H9 (cell line): ENCODE data around the gene CNIH2. TPM values are rescaled to one million over a fixed set of nuclear protein-coding genes. Genes with fewer than 3 reads are reported as not detected.

Source experiments
- DNase-seq: peaks from one replicate; pipeline ENCODE4 v3.0.0-alpha.2; 2017
- H2AFZ ChIP-seq: one replicate; pipeline ENCODE4 v1.6.1; 2013; ENCODE audit warnings: mild to moderate bottlenecking, low read length, control low read depth, moderate library complexity
- H2AK5ac ChIP-seq: 2 replicates; pipeline ENCODE4 v1.6.1; 2013; ENCODE audit warnings: low read length, control low read depth, mixed read lengths; ENCODE audit not compliant: insufficient read length
- H2BK120ac ChIP-seq: one replicate; pipeline ENCODE4 v1.6.1; 2013; ENCODE audit warnings: low read depth, mild to moderate bottlenecking, low read length, control low read depth, inconsistent platforms; ENCODE audit not compliant: poor library complexity, severe bottlenecking
- H2BK12ac ChIP-seq: 2 replicates; pipeline ENCODE4 v1.6.1; 2013; ENCODE audit warnings: low read length, control low read depth, mixed read lengths, low read depth; ENCODE audit not compliant: insufficient read length
- H2BK15ac ChIP-seq: 2 replicates; pipeline ENCODE4 v1.6.1; 2013; ENCODE audit warnings: low read depth, low read length, control low read depth
- H2BK20ac ChIP-seq: one replicate; pipeline ENCODE4 v1.6.1; 2013; ENCODE audit warnings: low read depth, mild to moderate bottlenecking, low read length, control low read depth, inconsistent platforms; ENCODE audit not compliant: poor library complexity, severe bottlenecking
- H2BK5ac ChIP-seq: 2 replicates; pipeline ENCODE4 v1.6.1; 2013; ENCODE audit warnings: low read length, control low read depth, mixed read lengths; ENCODE audit not compliant: insufficient read length
- H3K14ac ChIP-seq: 2 replicates; pipeline ENCODE4 v1.6.1; 2013; ENCODE audit warnings: low read length, control low read depth; ENCODE audit not compliant: insufficient read depth
- H3K18ac ChIP-seq: 2 replicates; pipeline ENCODE4 v1.6.1; 2013; ENCODE audit warnings: low read depth, mild to moderate bottlenecking, mixed read lengths, low read length, control low read depth; ENCODE audit not compliant: insufficient read length
- H3K23ac ChIP-seq: 2 replicates; pipeline ENCODE4 v1.6.1; 2013; ENCODE audit warnings: low read length, control low read depth, mixed read lengths, low read depth; ENCODE audit not compliant: insufficient read length
- H3K23me2 ChIP-seq: 2 replicates; pipeline ENCODE4 v1.6.1; 2013; ENCODE audit warnings: low read depth, mild to moderate bottlenecking, mixed read lengths, low read length, control low read depth; ENCODE audit not compliant: insufficient read length, poor library complexity, severe bottlenecking
- H3K27ac ChIP-seq: 2 replicates; pipeline ENCODE4 v1.5.1; 2013; ENCODE audit warnings: low read length, control low read depth, mixed read lengths, low read depth; ENCODE audit not compliant: insufficient read length
- H3K27me3 ChIP-seq: 2 replicates; pipeline ENCODE4 v1.6.1; 2013; ENCODE audit warnings: low read length, control low read depth, inconsistent platforms; ENCODE audit not compliant: insufficient read depth
- H3K4ac ChIP-seq: 2 replicates; pipeline ENCODE4 v1.6.1; 2013; ENCODE audit warnings: low read depth, mild to moderate bottlenecking, control low read depth, inconsistent platforms, low read length, moderate library complexity
- H3K4me1 ChIP-seq: 2 replicates; pipeline ENCODE4 v1.6.1; 2013; ENCODE audit warnings: low read length, control low read depth, inconsistent platforms; ENCODE audit not compliant: insufficient read depth
- H3K4me2 ChIP-seq: 2 replicates; pipeline ENCODE4 v1.6.1; 2013; ENCODE audit warnings: low read length, control low read depth, mixed read lengths; ENCODE audit not compliant: insufficient read length, insufficient read depth
- H3K56ac ChIP-seq: 2 replicates; pipeline ENCODE4 v1.6.1; 2013; ENCODE audit warnings: low read depth, mild to moderate bottlenecking, mixed read lengths, low read length, control low read depth; ENCODE audit not compliant: insufficient read length
- H3K79me1 ChIP-seq: 2 replicates; pipeline ENCODE4 v1.6.1; 2013; ENCODE audit warnings: low read depth, mild to moderate bottlenecking, moderate library complexity, low read length, control low read depth, inconsistent platforms; ENCODE audit not compliant: insufficient read depth, poor library complexity, severe bottlenecking
- H3K79me2 ChIP-seq: 2 replicates; pipeline ENCODE4 v1.6.1; 2013; ENCODE audit warnings: low read length, control low read depth, inconsistent platforms; ENCODE audit not compliant: insufficient read depth
- H3K9ac ChIP-seq: 2 replicates; pipeline ENCODE4 v1.6.1; 2013; ENCODE audit warnings: low read length, control low read depth, mixed read lengths; ENCODE audit not compliant: insufficient read length; ENCODE audit errors: extremely low read depth
- H3K9me3 ChIP-seq: one replicate; pipeline ENCODE4 v1.6.1; 2013; ENCODE audit warnings: low read depth, low read length, inconsistent platforms; ENCODE audit not compliant: control insufficient read depth
- H3T11ph ChIP-seq: one replicate; pipeline ENCODE4 v1.6.1; 2013; ENCODE audit warnings: mild to moderate bottlenecking, low read length, control low read depth, inconsistent platforms
- H4K20me1 ChIP-seq: one replicate; pipeline ENCODE4 v1.6.1; 2013; ENCODE audit not compliant: control insufficient read depth, insufficient read length, insufficient read depth
- H4K5ac ChIP-seq: 2 replicates; pipeline ENCODE4 v1.6.1; 2013; ENCODE audit warnings: low read depth, mild to moderate bottlenecking, mixed read lengths, low read length, control low read depth; ENCODE audit not compliant: insufficient read length
- H4K8ac ChIP-seq: replicated peaks from 2 replicates; pipeline ENCODE4 v1.6.1; 2013; ENCODE audit warnings: low read length, control low read depth, mixed read lengths, low read depth; ENCODE audit not compliant: insufficient read length
- H4K91ac ChIP-seq: 2 replicates; pipeline ENCODE4 v1.6.1; 2013; ENCODE audit warnings: low read depth, mild to moderate bottlenecking, moderate library complexity, mixed read lengths, low read length, control low read depth; ENCODE audit not compliant: insufficient read length
- H3K27ac Mint-ChIP-seq, 3 experiments: 2 replicates in 2 of 3; 3 replicates in 1 of 3; pipeline ENCODE4 v1.8.0; 2020 to 2021; ENCODE audit warnings: mixed read lengths in 3 of 3, mild to moderate bottlenecking in 1 of 3, moderate library complexity in 1 of 3
- H3K27me3 Mint-ChIP-seq: 2 replicates; pipeline ENCODE4 v1.8.0; 2021; ENCODE audit warnings: low read depth, mild to moderate bottlenecking, moderate library complexity, mixed read lengths
- H3K36me3 Mint-ChIP-seq, 3 experiments: 2 replicates in 2 of 3; 3 replicates in 1 of 3; pipeline ENCODE4 v1.8.0; 2020 to 2021; ENCODE audit warnings: low read depth in 3 of 3, mixed read lengths in 3 of 3; ENCODE audit not compliant: insufficient read depth in 1 of 3
- H3K4me1 Mint-ChIP-seq, 2 experiments: 2 replicates each; pipeline ENCODE4 v1.8.0; 2020; ENCODE audit warnings: mixed read lengths in 2 of 2
- H3K4me3 Mint-ChIP-seq, 2 experiments: 2 replicates in 1 of 2; 3 replicates in 1 of 2; pipeline ENCODE4 v1.8.0; 2020 to 2021; ENCODE audit warnings: mild to moderate bottlenecking in 2 of 2, mixed read lengths in 2 of 2, moderate library complexity in 1 of 2
- H3K9me3 Mint-ChIP-seq, 2 experiments: 2 replicates in 1 of 2; 3 replicates in 1 of 2; pipeline ENCODE4 v1.8.0; 2020; ENCODE audit warnings: mild to moderate bottlenecking in 2 of 2, mixed read lengths in 2 of 2, moderate library complexity in 1 of 2
- CTCF ChIP-seq: fragments of 200-600 bp; sonication (generic); conservative IDR thresholded peaks from 3 replicates; pipeline ENCODE4 v1.8.0; 2021; ENCODE audit warnings: antibody characterized with exemption, mild to moderate bottlenecking
- WGBS: extraction: QIAGEN DNeasy Blood & Tissue Kit; methylation state at CpG from one replicate; pipeline ENCODE4 v1.1.7; 2013; ENCODE audit warnings: missing lambda C conversion rate, low lambda C conversion rate, mixed read lengths; ENCODE audit not compliant: insufficient read length; ENCODE audit errors: extremely low coverage; 5-methylcytosine and 5-hydroxymethylcytosine counted together
- total RNA-seq: library from RNA; stranded (reverse); gene quantifications from 2 replicates; pipeline ENCODE4 v1.2.1, GENCODE V29; 2021

CNIH2 gene
- total RNA-seq, 1 experiment from 2014 or later: 12.0 TPM

GRCh38 chr11:66230978-66231377, 47.0 kb upstream of the CNIH2 start:
- H3K36me3 Mint-ChIP-seq: peaks cover 3 to 34% (median 22%) of the 10 kb centered on the region in 3 experiments
- no peak overlapping the region for H2BK120ac ChIP-seq
- H3K27me3 ChIP-seq: no peaks in the 10 kb centered on the region
- H3K27ac Mint-ChIP-seq: no peak overlapping the region
- no peaks in the 10 kb centered on the region for H4K20me1 ChIP-seq
- no peak overlapping the region for H2BK5ac ChIP-seq
- no peak overlapping the region for H2AFZ ChIP-seq
- H2AK5ac ChIP-seq: no peak overlapping the region
- no peak for DNase-seq
- no peaks in the 10 kb centered on the region for H3K4me1 ChIP-seq
- H4K5ac ChIP-seq: no peak overlapping the region
- no peak overlapping the region for H3K4me3 Mint-ChIP-seq
- no peaks in the 10 kb centered on the region; a peak in 1 of 5 replicates for H3K9me3 Mint-ChIP-seq
- H2BK15ac ChIP-seq: no peak overlapping the region
- H2BK12ac ChIP-seq: no peak overlapping the region
- H3K14ac ChIP-seq: no peak overlapping the region
- no peak overlapping the region for H4K91ac ChIP-seq
- H3K9me3 ChIP-seq: no peaks in the 10 kb centered on the region
- H3T11ph ChIP-seq: no peak overlapping the region
- no peak overlapping the region for H3K4me2 ChIP-seq
- H3K56ac ChIP-seq: no peak overlapping the region
- H3K4me1 Mint-ChIP-seq: peaks cover 23 to 28% of the 10 kb centered on the region in 2 experiments
- H3K4ac ChIP-seq: no peak overlapping the region
- no peaks in the 10 kb centered on the region for H3K79me2 ChIP-seq
- TF ChIP-seq CTCF: no peak
- no peaks in the 10 kb centered on the region for H3K79me1 ChIP-seq
- H3K27ac ChIP-seq: no peak overlapping the region
- no peak overlapping the region for H3K18ac ChIP-seq
- H3K27me3 Mint-ChIP-seq: no peaks in the 10 kb centered on the region
- H3K23me2 ChIP-seq: no peaks in the 10 kb centered on the region
- H2BK20ac ChIP-seq: no peak overlapping the region
- no peak overlapping the region for H3K9ac ChIP-seq
- no CpG with 5 or more reads among the region's 14 CpGs for WGBS
- no peak overlapping the region for H4K8ac ChIP-seq
- no peak overlapping the region for H3K23ac ChIP-seq
